BLaER1 treated with 17β-estradiol and CSF1 and Interleukin-3, amounts not matched to agents 10 nM and 100 nM (cell line): ENCODE data around the gene DAZAP1.
A peak's percentile ranks its signal among the peaks of the same experiment; 100 is the strongest.

ENCODE experiments used
- H3K27ac ChIP-seq, 11 experiments: shearing (Covaris generic); formaldehyde crosslinking; 2 replicates each; pipeline ENCODE4 v1.8.1; 2022
- H3K27me3 ChIP-seq, 11 experiments: shearing (Covaris generic); formaldehyde crosslinking; 2 replicates each; pipeline ENCODE4 v1.8.1; 2022
- H3K36me3 ChIP-seq, 11 experiments: shearing (Covaris generic); formaldehyde crosslinking; 2 replicates each; pipeline ENCODE4 v1.8.1; 2022
- H3K4me1 ChIP-seq, 10 experiments: shearing (Covaris generic); formaldehyde crosslinking; 2 replicates each; pipeline ENCODE4 v1.8.1; 2022
- H3K4me2 ChIP-seq, 11 experiments: shearing (Covaris generic); formaldehyde crosslinking; 2 replicates each; pipeline ENCODE4 v1.8.1; 2022
- H3K4me3 ChIP-seq, 10 experiments: shearing (Covaris generic); formaldehyde crosslinking; 2 replicates each; pipeline ENCODE4 v1.8.1; 2022
- H3K9ac ChIP-seq, 11 experiments: shearing (Covaris generic); formaldehyde crosslinking; 2 replicates each; pipeline ENCODE4 v1.8.1; 2022
- H3K9me3 ChIP-seq, 11 experiments: shearing (Covaris generic); formaldehyde crosslinking; replicated peaks in 1 of 11; 2 replicates each; pipeline ENCODE4 v1.8.1; 2022
- H4K20me1 ChIP-seq, 11 experiments: shearing (Covaris generic); formaldehyde crosslinking; 2 replicates each; pipeline ENCODE4 v1.8.1; 2022
- Cebpa-rat ChIP-seq, 11 experiments: shearing (Covaris generic); IDR thresholded peaks; 2 replicates each; pipeline ENCODE4 v1.8.1; 2022

DAZAP1 gene

DNA sequence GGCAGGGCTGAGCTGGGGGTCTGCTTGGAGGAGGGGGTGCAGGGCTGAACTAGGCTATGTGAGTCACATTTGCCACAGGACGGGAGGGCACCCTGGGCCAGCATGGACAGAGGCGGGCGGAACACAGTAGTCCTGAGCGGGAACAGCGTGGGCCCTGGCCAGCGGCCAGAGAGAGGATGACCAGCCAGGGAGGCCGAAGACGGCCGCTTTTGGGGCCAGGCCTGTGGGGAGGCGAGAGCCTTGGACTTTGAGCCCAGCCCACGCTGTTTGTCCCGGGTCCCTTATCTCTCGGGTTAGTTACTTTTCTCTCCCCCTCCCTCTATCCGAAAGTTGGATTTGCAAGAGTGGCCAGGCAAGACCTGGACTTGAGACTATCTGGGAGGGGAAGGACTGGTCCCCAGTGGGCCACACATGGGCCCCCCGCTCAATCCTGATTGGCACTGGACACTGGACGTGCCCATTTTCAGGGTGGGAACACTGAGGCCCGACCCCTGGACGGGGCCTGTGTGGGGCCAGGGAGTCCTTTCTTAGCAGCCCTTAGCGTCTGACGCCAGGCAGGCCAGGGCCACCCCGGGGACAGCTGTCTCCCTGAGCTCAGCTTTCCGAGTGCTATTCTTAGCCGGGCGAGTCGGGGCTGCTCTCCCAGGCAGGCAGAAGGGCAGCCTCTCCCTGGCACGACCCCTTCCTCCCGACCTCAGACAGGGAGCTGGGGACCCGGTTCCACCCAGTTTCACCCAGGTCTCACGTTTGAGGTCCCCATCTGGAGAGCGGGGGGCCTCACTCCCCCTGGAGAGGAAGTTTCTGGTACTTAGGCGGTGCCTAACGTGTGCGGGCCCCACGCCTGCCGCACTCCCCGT lies 6.9 kb upstream of the DAZAP1 start:
- H3K4me1 ChIP-seq = peaks cover 58 to 79% (median 73%) of the 10 kb centered on the region in 10 experiments
- no peaks in the 10 kb centered on the region for H3K9me3 ChIP-seq
- H3K27me3 ChIP-seq = no peaks in the 10 kb centered on the region
- TF ChIP-seq Cebpa-rat (IDR thresholded peaks at IDR 0.05) = no peak
- peak overlapping the region in 9 of 11 experiments; percentile 48 to 73 (median 62); a peak in 18 of 22 replicates for H3K27ac ChIP-seq
- peaks cover 0 to 20% (median 1%) of the 10 kb centered on the region in 11 experiments; a peak in 7 of 22 replicates for H3K36me3 ChIP-seq
- H4K20me1 ChIP-seq = peaks cover 0 to 51% (median 35%) of the 10 kb centered on the region in 11 experiments; a peak in 18 of 22 replicates
- H3K9ac ChIP-seq = peak overlapping the region; percentile 66 to 86 (median 79)
- peak overlapping the region; percentile 73 to 91 (median 81) for H3K4me3 ChIP-seq
- H3K4me2 ChIP-seq = peak overlapping the region; percentile 93 to 100 (median 97)

DNA sequence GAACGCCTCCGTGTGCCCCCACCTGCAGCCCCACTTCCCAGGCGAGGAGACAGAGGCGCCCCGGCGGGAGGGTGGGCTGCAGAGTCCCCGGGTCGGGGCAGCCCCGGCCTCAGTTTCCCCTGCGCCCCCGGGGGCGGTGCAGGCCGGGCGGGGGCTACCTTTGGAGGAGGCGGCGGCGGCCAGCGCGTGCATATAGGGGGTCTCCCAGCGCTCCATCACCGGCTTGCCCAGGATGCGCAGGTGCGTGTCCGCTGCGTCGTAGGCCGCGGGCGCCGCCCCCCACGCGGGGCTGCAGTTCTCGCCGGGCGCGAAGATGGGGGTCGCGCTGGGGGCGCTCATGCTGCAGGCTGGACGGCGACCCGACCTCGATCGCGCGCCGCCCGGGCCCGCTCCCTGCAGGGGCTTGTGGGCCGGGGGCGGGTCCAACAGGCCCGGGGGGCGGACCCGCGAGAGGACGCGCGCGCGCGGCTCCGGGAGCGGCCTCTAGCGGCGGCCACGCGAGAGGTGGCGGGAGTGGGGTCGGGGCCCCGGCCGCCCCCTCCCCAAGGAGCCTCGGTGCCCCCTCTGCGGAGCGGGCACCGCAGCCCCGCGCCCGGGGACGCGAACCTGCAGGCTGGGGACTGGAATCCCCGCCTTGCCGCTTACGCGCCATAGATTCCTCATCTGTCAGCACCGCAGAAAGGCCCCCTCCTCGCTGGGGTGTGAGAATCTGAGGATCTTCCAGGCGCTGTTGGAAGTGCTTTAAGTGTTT lies 6.1 kb upstream of the DAZAP1 start, which contains the start of gene GAMT:
TSS of gene GAMT (minus strand) at position 405 of the 751 bp plus-strand sequence. CDS start at position 339, 66 bp downstream.
- peak within 1 kb of the TSS; percentile 93 to 100 (median 97) for H3K4me2 ChIP-seq
- peaks cover 58 to 79% (median 72%) of the 10 kb centered on the region in 10 experiments for H3K4me1 ChIP-seq
- no peaks in the 10 kb centered on the region for H3K9me3 ChIP-seq
- peaks cover 0 to 43% (median 27%) of the 10 kb centered on the region in 11 experiments; a peak in 15 of 22 replicates for H4K20me1 ChIP-seq
- no peaks in the 10 kb centered on the region for H3K27me3 ChIP-seq
- H3K9ac ChIP-seq = peak within 1 kb of the TSS; percentile 66 to 86 (median 79)
- H3K36me3 ChIP-seq = peaks cover 0 to 17% (median 0%) of the 10 kb centered on the region in 11 experiments; a peak in 5 of 22 replicates
- TF ChIP-seq Cebpa-rat (IDR thresholded peaks at IDR 0.05) = no peak
- peak within 1 kb of the TSS; percentile 73 to 91 (median 81) for H3K4me3 ChIP-seq
- H3K27ac ChIP-seq = peak within 1 kb of the TSS in 9 of 11 experiments; percentile 48 to 73 (median 62); a peak in 18 of 22 replicates

DNA sequence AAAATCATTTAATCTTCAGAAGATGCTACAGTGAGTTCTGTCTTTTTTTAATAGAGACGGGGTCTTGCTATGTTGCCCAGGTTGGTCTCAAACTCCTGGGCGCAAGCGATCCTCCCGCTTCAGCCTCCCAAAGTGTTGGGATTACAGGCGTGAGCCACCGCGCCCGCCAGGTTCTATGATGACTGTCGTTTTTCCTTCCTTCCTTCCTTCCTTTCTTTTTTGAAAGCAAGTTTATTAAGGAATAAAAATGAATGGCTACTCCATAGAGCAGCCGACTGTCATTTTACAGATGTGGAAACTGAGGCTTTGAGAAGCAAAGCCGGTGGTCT lies 5.5 kb upstream of the DAZAP1 start:
- Histone ChIP-seq H4K20me1 (peaks cover 0 to 37% (median 22%) of the 10 kb centered on the region in 11 experiments; a peak in 13 of 22 replicates), H3K36me3 (peaks cover 0 to 17% (median 0%) of the 10 kb centered on the region in 11 experiments; a peak in 5 of 22 replicates), H3K4me3 (peak overlapping the region; percentile 73 to 91 (median 81)), H3K9me3 (no peaks in the 10 kb centered on the region), H3K4me2 (peak overlapping the region; percentile 93 to 100 (median 97)), H3K27me3 (no peaks in the 10 kb centered on the region), H3K4me1 (peaks cover 58 to 79% (median 72%) of the 10 kb centered on the region in 10 experiments), H3K27ac (peak overlapping the region in 6 of 11 experiments; percentile 48 to 73 (median 62); a peak in 6 of 22 replicates), H3K9ac (peak overlapping the region; percentile 66 to 86 (median 79); a peak in 21 of 22 replicates)
- no peak for TF ChIP-seq Cebpa-rat (IDR thresholded peaks at IDR 0.05)

DNA sequence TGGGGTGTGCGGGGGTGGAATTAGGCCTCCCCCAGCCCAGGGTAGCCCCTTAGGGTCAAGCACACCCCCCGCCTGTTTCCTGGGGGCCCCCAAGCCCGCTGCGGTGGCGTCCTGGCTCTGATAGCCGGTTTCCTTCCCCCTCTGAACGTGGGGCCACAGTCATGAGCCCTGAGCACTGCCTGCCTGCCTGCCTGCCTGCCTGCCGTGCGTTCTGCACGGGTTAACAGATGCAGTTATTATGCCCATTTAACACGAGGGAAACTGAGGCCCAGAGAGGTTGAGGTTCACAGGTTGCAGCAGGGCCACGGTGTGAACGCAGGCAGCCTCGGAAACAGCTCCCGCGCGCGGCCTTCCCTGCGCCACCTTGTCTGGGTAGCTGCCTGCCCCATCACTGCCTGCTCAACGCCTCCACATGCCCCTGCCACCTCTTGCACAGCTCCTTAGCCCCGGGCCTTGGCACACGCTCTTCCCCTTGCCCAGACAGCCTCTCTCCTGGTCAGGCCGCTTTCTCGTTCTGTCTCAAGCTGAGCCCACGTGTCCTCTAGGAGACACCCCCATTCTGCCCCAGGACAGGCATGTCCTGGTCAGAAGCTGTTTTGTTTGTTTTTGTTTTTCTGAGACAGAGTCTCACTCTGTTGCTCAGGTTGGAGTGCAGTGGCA lies 4.8 kb upstream of the DAZAP1 start:
- peaks cover 0 to 17% (median 0%) of the 10 kb centered on the region in 11 experiments; a peak in 5 of 22 replicates for H3K36me3 ChIP-seq
- peak overlapping the region in 10 of 11 experiments; percentile 1 to 83 (median 70); a peak in 13 of 22 replicates for H3K9ac ChIP-seq
- peak overlapping the region in 3 of 10 experiments; percentile 25 to 39 (median 26); a peak in 3 of 20 replicates for H3K4me3 ChIP-seq
- no peak for TF ChIP-seq Cebpa-rat (IDR thresholded peaks at IDR 0.05)
- H3K9me3 ChIP-seq = no peaks in the 10 kb centered on the region
- H3K4me2 ChIP-seq = peak overlapping the region; percentile 93 to 100 (median 97)
- no peaks in the 10 kb centered on the region for H3K27me3 ChIP-seq
- H4K20me1 ChIP-seq = peaks cover 0 to 30% (median 15%) of the 10 kb centered on the region in 11 experiments; a peak in 12 of 22 replicates
- H3K4me1 ChIP-seq = peaks cover 52 to 74% (median 66%) of the 10 kb centered on the region in 10 experiments
- H3K27ac ChIP-seq = 0 out of 22 replicates have a peak overlapping the region, but pooled peaks of 2 of the 11 experiments have one; percentile 4 to 18

DNA sequence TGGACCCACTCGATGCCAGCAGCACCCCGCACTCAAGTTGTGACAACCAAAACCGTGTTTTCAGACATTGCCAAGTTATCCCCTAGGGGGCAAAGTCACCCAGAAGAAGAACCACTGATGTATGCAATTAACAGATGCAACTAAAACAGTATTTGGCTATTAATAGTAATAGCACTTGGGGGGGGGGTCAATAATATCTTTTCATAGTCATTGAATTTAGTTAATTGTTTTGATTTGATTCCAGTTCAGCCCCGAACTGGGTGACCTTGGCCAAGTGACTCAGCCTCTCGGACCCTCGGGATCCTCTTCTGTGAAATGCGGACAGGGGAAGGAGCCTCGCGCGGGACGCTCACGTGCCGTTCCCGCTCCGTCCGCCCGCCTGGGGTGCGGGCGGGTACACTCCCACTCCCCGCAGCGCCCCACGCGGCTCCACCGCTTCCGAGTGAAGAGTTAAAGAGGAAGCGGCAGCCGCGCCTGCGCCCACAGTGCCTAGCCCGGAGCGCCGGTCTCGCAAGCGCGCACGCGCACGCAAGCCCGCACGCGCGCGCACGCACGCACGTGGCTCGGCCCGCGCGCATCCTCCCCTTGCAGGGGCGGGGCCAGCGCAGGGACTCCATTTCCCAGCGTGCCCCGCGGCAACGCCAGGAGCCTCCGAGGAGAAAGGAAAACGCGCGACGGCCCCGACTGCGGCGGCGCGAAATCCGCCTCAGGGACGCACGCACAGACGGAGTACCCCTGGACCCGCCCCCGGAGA lies 435 bp upstream of the DAZAP1 start:
- no peak for TF ChIP-seq Cebpa-rat (IDR thresholded peaks at IDR 0.05)

DNA sequence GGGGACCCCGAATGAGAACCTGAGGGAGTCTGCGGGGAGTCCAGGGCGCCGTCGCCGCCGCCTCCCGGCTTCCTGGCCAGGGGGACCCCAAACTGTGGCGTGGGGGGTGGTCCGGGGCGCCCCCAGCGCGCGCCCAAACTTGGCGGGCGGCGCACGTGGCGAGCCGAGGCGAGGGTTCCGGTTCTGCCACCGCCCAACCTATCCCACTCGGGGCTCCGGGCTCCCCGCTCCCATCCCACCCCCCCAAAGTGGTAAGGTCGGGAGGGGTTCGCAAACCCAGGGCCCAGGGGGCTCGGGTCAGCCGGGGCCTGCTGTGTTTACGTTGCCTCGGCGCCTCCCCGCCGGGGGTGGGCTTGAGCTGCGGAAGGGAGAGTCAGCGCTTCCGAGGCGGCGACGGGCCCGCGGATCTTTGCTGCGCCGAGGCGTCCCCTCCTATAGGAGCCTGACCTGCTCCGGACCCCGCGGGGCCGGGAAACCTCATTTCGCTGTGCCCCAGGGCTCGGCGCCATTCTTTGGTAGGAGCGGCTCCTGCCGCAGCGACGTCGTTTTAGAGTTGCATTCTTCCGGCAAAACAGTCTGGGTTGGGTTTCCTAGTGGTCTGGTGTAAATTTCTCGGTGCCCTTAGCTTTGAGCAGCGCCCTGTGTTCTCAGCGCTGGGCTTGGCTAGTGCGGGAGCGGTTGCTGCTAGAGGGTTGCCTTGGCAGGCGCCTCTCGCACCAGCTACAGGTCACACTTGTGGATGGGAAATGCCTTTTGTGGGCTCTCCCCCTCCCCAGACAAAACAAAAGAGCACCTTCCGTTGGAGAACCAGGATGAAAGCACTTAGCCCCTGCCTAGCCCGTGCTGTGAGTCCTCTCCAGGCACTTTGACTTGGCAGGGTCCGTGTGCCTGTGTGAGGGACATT lies 1.2 kb downstream of the DAZAP1 start:
- no peak for TF ChIP-seq Cebpa-rat (IDR thresholded peaks at IDR 0.05)
- peak overlapping the region; percentile 94 to 99 (median 96) for H3K4me2 ChIP-seq
- H3K4me1 ChIP-seq = peaks cover 57 to 77% (median 68%) of the 10 kb centered on the region in 10 experiments
- peaks cover 29 to 49% (median 46%) of the 10 kb centered on the region in 11 experiments for H3K36me3 ChIP-seq
- peak overlapping the region; percentile 98 to 100 (median 100) for H3K27ac ChIP-seq
- H4K20me1 ChIP-seq = peaks cover 51 to 55% (median 52%) of the 10 kb centered on the region in 11 experiments
- H3K27me3 ChIP-seq = no peaks in the 10 kb centered on the region
- H3K9ac ChIP-seq = peak overlapping the region; percentile 100
- no peaks in the 10 kb centered on the region for H3K9me3 ChIP-seq
- H3K4me3 ChIP-seq = peak overlapping the region; percentile 95 to 100 (median 100)

More for the DNA sequence above, 435 bp upstream of the DAZAP1 start:
- Histone ChIP-seq H3K27me3 (no peaks in the 10 kb centered on the region), H3K27ac (peak overlapping the region; percentile 98 to 100 (median 100); a peak in 21 of 22 replicates), H3K4me1 (peaks cover 65 to 79% (median 75%) of the 10 kb centered on the region in 10 experiments), H3K4me3 (peak overlapping the region; percentile 51 to 100 (median 100)), H4K20me1 (peaks cover 35 to 39% (median 36%) of the 10 kb centered on the region in 11 experiments), H3K4me2 (peak overlapping the region; percentile 57 to 89 (median 75)), H3K9me3 (no peaks in the 10 kb centered on the region), H3K9ac (peak overlapping the region; percentile 100), H3K36me3 (peaks cover 13 to 33% (median 30%) of the 10 kb centered on the region in 11 experiments; a peak in 21 of 22 replicates)
